ENCODE results near the gene BLMH. TPM values are rescaled to one million over a fixed set of nuclear protein-coding genes. Genes with fewer than 3 reads are reported as not detected.

Gene BLMH
- total and polyA plus RNA-seq, 10 of the 15 experiments (the other 5 are each of a cell fraction or from before 2014, with no cell fraction given), result 16.1 to 63.9 (median 54.0) TPM

DNA sequence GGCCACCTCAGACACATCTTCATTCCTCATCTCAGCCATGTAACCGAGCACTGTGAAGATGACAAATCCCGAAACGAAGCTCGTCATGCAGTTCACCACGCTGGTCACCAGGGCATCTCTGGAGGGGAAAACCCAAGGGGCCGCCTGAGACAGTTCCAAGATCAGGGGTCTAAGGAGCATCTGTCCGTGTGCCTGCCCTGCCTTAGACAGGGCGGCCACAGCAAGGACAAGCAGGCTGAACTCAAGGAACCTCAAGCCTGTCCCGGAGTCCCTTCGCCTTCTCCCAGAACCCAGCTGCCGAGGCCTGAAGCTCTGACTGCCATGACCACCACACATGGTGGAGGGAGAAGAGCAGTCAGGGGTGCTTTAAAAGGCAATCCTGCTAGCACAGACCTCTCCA is 79.0 kb downstream of the BLMH start:
- no peaks in the 10 kb centered on the region for H4K20me1 ChIP-seq (ENCODE audit: control insufficient read depth, insufficient read depth)
- FAIRE-seq, result peak; percentile 90
- DNase-seq (ENCODE audit: low read depth, low spot score), result peak; percentile 72
- H3K27me3 ChIP-seq (replicated peaks in 1 of 2; ENCODE audit: control insufficient read depth in 2 of 2, insufficient read depth in 2 of 2, low read length in 1 of 2), result no peaks in the 10 kb centered on the region
- peak; percentile 91 for ATAC-seq
- BruUV-seq (replicated peaks), result no TSS peak
- H3K4me3 ChIP-seq, result peak overlapping the region; percentile 19; the same call in 1 of the 2 replicates
- peak overlapping the region; percentile 57 for H3K9ac ChIP-seq (ENCODE audit: control insufficient read depth, insufficient read depth, low read length)
- intact Hi-C loops (cut with micrococcal nuclease; ENCODE audit: unreplicated experiment) (loop anchor here (2.0 kb wide), 1 partner anchor 38 kb away; no protein-coding TSS in a partner anchor), in situ Hi-C loops (cut with MboI) (no loop called here)
- peaks cover 36% of the 10 kb centered on the region for H3K4me1 ChIP-seq (ENCODE audit: control insufficient read depth, insufficient read depth, low read length)
- H3K27ac ChIP-seq (ENCODE audit: control insufficient read depth, insufficient read depth), result peak overlapping the region; percentile 85
- 0% methylated on average over 11 of the region's 11 CpGs for WGBS (ENCODE audit: insufficient coverage, insufficient replicate concordance, low lambda C conversion rate, missing lambda C conversion rate)
- H2AFZ ChIP-seq (ENCODE audit: control insufficient read depth, low read depth, low read length), result peak overlapping the region; percentile 52
- ChIA-PET SMC1A (ENCODE audit: uncharacterized antibody, unreplicated experiment) (interaction anchor here (1.0 to 2.6 kb wide), 14 partner anchors 9 to 282 kb away, joined by 3 to 10 read pairs (median 4); partner anchors contain the start of genes SLC6A4 and TMIGD1), CTCF (interaction anchor here (0.6 to 3.0 kb wide), 10 partner anchors 9 to 340 kb away, joined by 3 to 18 read pairs (median 4); partner anchors contain the start of gene SLC6A4), RAD21 (ENCODE audit: unreplicated experiment) (interaction anchor here (1.1 to 2.2 kb wide), 9 partner anchors 22 to 282 kb away, joined by 4 to 11 read pairs (median 6); partner anchors contain the start of gene SLC6A4), POLR2A (interaction anchor here (0.8 to 1.7 kb wide), 6 partner anchors 17 to 108 kb away, joined by 3 to 6 read pairs (median 4); no protein-coding TSS in a partner anchor)
- H3K9me3 ChIP-seq (replicated peaks; ENCODE audit: control insufficient read depth, insufficient read depth, low read length), result no peaks in the 10 kb centered on the region
- peak overlapping the region; percentile 61 for H3K4me2 ChIP-seq (ENCODE audit: control insufficient read depth, insufficient read depth)
- H3K79me2 ChIP-seq (ENCODE audit: control insufficient read depth, insufficient read depth, low read length), result no peaks in the 10 kb centered on the region; the same call in 1 of the 2 replicates
- no peaks in the 10 kb centered on the region for H3K36me3 ChIP-seq (ENCODE audit: control insufficient read depth in 2 of 2, insufficient read depth in 2 of 2, low read length in 1 of 2)
- no peak for TF ChIP-seq ZNF207 (IDR thresholded peaks at IDR 0.05; ENCODE audit: borderline replicate concordance)
- TF ChIP-seq NBN (IDR thresholded peaks at IDR 0.05), result peak; percentile 40; the same call in 1 of the 2 replicates
- TF ChIP-seq HDGF (IDR thresholded peaks at IDR 0.05), result no peak
- TF ChIP-seq SMAD5 (IDR thresholded peaks at IDR 0.05; ENCODE audit: low read depth), result no peak
- peak; percentile 81 for TF ChIP-seq MEF2B (IDR thresholded peaks at IDR 0.05; ENCODE audit: partially characterized antibody, poor library complexity, severe bottlenecking)
- TF ChIP-seq CBX3 (IDR thresholded peaks at IDR 0.05; ENCODE audit: borderline replicate concordance, low read depth), result no peak
- TF ChIP-seq PAX5 (IDR thresholded peaks at IDR 0.05; ENCODE audit: borderline replicate concordance, low read depth, low read length), result peak; percentile 71; the same call in 1 of the 2 replicates
- no peak for TF ChIP-seq SMARCA5 (IDR thresholded peaks at IDR 0.05)
- no peak for TF ChIP-seq CEBPB (IDR thresholded peaks at IDR 0.05; ENCODE audit: borderline replicate concordance in 1 of 2, low read depth in 2 of 2, low read length in 2 of 2)
- peak; percentile 78 for TF ChIP-seq BCL11A (IDR thresholded peaks at IDR 0.05; ENCODE audit: low read depth, low read length)
- peak; percentile 32 to 50; a peak in 2 of 4 replicates for TF ChIP-seq EP300 (IDR thresholded peaks at IDR 0.05; ENCODE audit: borderline replicate concordance in 1 of 2, control insufficient read depth in 1 of 2, low read depth in 2 of 2, low read length in 2 of 2)
- TF ChIP-seq, protein P1, sequence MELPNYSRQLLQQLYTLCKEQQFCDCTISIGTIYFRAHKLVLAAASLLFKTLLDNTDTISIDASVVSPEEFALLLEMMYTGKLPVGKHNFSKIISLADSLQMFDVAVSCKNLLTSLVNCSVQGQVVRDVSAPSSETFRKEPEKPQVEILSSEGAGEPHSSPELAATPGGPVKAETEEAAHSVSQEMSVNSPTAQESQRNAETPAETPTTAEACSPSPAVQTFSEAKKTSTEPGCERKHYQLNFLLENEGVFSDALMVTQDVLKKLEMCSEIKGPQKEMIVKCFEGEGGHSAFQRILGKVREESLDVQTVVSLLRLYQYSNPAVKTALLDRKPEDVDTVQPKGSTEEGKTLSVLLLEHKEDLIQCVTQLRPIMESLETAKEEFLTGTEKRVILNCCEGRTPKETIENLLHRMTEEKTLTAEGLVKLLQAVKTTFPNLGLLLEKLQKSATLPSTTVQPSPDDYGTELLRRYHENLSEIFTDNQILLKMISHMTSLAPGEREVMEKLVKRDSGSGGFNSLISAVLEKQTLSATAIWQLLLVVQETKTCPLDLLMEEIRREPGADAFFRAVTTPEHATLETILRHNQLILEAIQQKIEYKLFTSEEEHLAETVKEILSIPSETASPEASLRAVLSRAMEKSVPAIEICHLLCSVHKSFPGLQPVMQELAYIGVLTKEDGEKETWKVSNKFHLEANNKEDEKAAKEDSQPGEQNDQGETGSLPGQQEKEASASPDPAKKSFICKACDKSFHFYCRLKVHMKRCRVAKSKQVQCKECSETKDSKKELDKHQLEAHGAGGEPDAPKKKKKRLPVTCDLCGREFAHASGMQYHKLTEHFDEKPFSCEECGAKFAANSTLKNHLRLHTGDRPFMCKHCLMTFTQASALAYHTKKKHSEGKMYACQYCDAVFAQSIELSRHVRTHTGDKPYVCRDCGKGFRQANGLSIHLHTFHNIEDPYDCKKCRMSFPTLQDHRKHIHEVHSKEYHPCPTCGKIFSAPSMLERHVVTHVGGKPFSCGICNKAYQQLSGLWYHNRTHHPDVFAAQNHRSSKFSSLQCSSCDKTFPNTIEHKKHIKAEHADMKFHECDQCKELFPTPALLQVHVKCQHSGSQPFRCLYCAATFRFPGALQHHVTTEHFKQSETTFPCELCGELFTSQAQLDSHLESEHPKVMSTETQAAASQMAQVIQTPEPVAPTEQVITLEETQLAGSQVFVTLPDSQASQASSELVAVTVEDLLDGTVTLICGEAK (IDR thresholded peaks at IDR 0.05; ENCODE audit: borderline replicate concordance), result no peak
- TF ChIP-seq EGR1 (IDR thresholded peaks at IDR 0.05; ENCODE audit: borderline replicate concordance in 1 of 2, low read depth in 2 of 2, low read length in 2 of 2), result no peak
- no peak for TF ChIP-seq NR2C1 (IDR thresholded peaks at IDR 0.05)
- no peak for TF ChIP-seq SMAD1 (IDR thresholded peaks at IDR 0.05; ENCODE audit: low read depth, partially characterized antibody)
- TF ChIP-seq TAF1 (IDR thresholded peaks at IDR 0.05; ENCODE audit: borderline replicate concordance, low read depth, low read length), result no peak
- TF ChIP-seq TBL1XR1 (IDR thresholded peaks at IDR 0.05; ENCODE audit: low read depth, low read length), result 0 out of 2 replicates have a peak, but pooled peaks have one; percentile 30
- no peak for TF ChIP-seq FOS (IDR thresholded peaks at IDR 0.05; ENCODE audit: borderline replicate concordance, extremely low read depth, insufficient read length)
- peak; percentile 51; the same call in 1 of the 2 replicates for TF ChIP-seq NFIC (IDR thresholded peaks at IDR 0.05; ENCODE audit: low read depth, low read length)
- no peak for TF ChIP-seq ESRRA (IDR thresholded peaks at IDR 0.05; ENCODE audit: low read length)
- TF ChIP-seq POU2F2 (IDR thresholded peaks at IDR 0.05; ENCODE audit: borderline replicate concordance, low read depth, low read length), result 0 out of 3 replicates have a peak, but pooled peaks have one; percentile 23
- no peak for TF ChIP-seq TCF3 (IDR thresholded peaks at IDR 0.05; ENCODE audit: borderline replicate concordance, insufficient read depth, low read depth, low read length)

Data from GM12878 (cell line).